Measurements from ENCODE around the gene MAPKAPK3. TPM values are rescaled to one million over a fixed set of nuclear protein-coding genes. Genes with fewer than 3 reads are reported as not detected.

MAPKAPK3 gene
- total and polyA plus RNA-seq, 2 of the 8 experiments (the other 6 are each of a cell fraction or from before 2014, with no cell fraction given): 65.4 to 99.8 TPM

DNA sequence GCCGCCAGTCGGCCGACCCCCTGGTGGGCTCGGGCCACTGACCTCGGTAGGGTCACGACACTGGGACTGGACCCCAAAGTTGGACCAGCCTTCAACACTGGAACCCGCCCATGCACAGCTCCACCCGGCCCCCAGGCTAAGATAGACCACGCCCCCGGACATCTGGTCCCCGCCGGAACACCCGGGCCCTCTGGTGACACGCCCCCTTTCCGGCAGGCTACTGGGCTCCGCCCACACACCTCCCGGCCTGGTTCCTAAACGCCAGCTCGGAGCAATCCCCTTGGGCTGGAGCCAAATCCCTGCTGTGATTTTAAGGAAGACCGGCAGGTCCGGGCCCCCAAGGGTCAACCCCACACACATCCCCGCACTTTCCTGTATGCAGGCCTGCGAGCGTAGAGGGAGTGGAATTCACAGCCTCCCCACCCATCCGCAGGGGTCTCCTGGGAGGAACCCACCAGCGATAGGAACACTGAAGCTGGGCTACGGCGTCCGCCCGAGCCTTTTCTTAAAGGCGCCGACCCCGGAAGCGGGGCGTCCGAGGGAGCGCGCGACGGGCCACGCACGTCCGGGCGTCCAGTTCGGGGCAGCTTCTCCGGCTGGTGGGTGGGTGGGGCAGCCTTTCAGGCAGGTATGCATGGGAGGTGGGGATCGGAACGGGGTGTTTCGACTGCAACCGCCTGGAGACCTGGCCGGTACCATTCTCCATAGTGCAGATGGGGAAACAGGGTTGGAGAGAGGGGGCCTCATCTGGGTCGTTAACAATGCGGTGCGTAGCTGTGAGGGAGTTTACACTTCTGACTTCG, 47.8 kb upstream of the MAPKAPK3 start, which contains the start of gene HEMK1:
HEMK1 (plus strand) TSS at position 576 of the 803 bp plus-strand sequence. CDS start 1,583 bp downstream, outside the sequence.
- H3K27me3 ChIP-seq (replicated peaks in 1 of 4; ENCODE audit: control insufficient read depth in 3 of 4, extremely low read depth in 1 of 4, insufficient read depth in 3 of 4, low read length in 3 of 4): peaks cover 0 to 13% (median 5%) of the 10 kb centered on the region in 4 experiments; a peak in 4 of 7 replicates
- TF ChIP-seq ZNF274 (IDR thresholded peaks at IDR 0.05; ENCODE audit: borderline replicate concordance, extremely low read depth, low read length) (no peak), BCL11A (IDR thresholded peaks at IDR 0.05; ENCODE audit: low read depth in 2 of 2, low read length in 2 of 2) (no peak), CEBPB (IDR thresholded peaks at IDR 0.05; ENCODE audit: low read depth, low read length) (no peak), POLR2AphosphoS5 (IDR thresholded peaks at IDR 0.05; ENCODE audit: low read depth, low read length) (peak; percentile 24; the same call in 1 of the 2 replicates), NANOG (IDR thresholded peaks at IDR 0.05; ENCODE audit: insufficient read depth, low read depth, low read length, poor library complexity, severe bottlenecking) (no peak), KDM5A (IDR thresholded peaks at IDR 0.05; ENCODE audit: low read length) (peak; percentile 71), BACH1 (IDR thresholded peaks at IDR 0.05; ENCODE audit: low read length) (peak; percentile 47; the same call in 1 of the 2 replicates), PHF8 (conservative IDR thresholded peaks at IDR 0.05; ENCODE audit: low read depth, low read length) (peak; percentile 83), RAD21 (IDR thresholded peaks at IDR 0.05 in 1 of 2, conservative IDR thresholded peaks at IDR 0.05 in 1 of 2; ENCODE audit: low read depth in 2 of 2, low read length in 2 of 2) (no peak)
- TF ChIP-seq, protein P1, sequence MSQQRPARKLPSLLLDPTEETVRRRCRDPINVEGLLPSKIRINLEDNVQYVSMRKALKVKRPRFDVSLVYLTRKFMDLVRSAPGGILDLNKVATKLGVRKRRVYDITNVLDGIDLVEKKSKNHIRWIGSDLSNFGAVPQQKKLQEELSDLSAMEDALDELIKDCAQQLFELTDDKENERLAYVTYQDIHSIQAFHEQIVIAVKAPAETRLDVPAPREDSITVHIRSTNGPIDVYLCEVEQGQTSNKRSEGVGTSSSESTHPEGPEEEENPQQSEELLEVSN (IDR thresholded peaks at IDR 0.05): no peak

More for the DNA sequence above, 47.8 kb upstream of the MAPKAPK3 start, which contains the start of gene HEMK1:
- Histone ChIP-seq H3K23ac (ENCODE audit: insufficient read length) (no peak within 1 kb of the TSS), H2BK120ac (replicated peaks; ENCODE audit: low read depth, low read length) (no peak within 1 kb of the TSS), H3K4me3 (ENCODE audit: extremely low read depth in 1 of 4, insufficient read depth in 2 of 4, low read depth in 3 of 4, low read length in 4 of 4) (peak within 1 kb of the TSS; percentile 68 to 98 (median 77)), H3K14ac (ENCODE audit: insufficient read length) (no peak within 1 kb of the TSS), H3K27ac (ENCODE audit: low read depth, low read length) (peak within 1 kb of the TSS; percentile 65), H3K4ac (replicated peaks; ENCODE audit: insufficient read length, low read depth, low read length) (peak within 1 kb of the TSS; percentile 57), H3K9ac (replicated peaks in 1 of 4; ENCODE audit: extremely low read depth in 1 of 4, low read depth in 3 of 4, low read length in 3 of 4) (peak within 1 kb of the TSS in 3 of 4 experiments; percentile 44 to 85 (median 65); a peak in 6 of 7 replicates), H3K4me1 (replicated peaks in 1 of 4; ENCODE audit: control insufficient read depth in 3 of 4, insufficient read depth in 4 of 4, low read length in 3 of 4) (peaks cover 0 to 6% (median 4%) of the 10 kb centered on the region in 4 experiments; a peak in 5 of 7 replicates), H2BK20ac (ENCODE audit: low read length) (no peak within 1 kb of the TSS), H2AFZ (ENCODE audit: low read length) (0 out of 2 replicates have a peak within 1 kb of the TSS, but pooled peaks have one; percentile 87), H2BK5ac (ENCODE audit: low read depth, low read length) (peak within 1 kb of the TSS; percentile 88), H4K5ac (ENCODE audit: insufficient read length, low read depth, low read length) (peak within 1 kb of the TSS; percentile 72), H2BK12ac (ENCODE audit: low read depth, low read length) (no peak within 1 kb of the TSS), H3K18ac (ENCODE audit: extremely low read depth, low read length) (peak within 1 kb of the TSS; percentile 93), H3K79me1 (ENCODE audit: low read depth, low read length) (no peaks in the 10 kb centered on the region; the same call in 1 of the 2 replicates), H3K79me2 (ENCODE audit: control insufficient read depth in 1 of 2, insufficient read depth in 2 of 2, low read length in 2 of 2) (no peaks in the 10 kb centered on the region), H3K9me3 (ENCODE audit: insufficient read depth in 2 of 2, low read depth in 1 of 2, low read length in 1 of 2) (no peaks in the 10 kb centered on the region), H3K4me2 (ENCODE audit: insufficient read depth in 1 of 2, low read depth in 2 of 2, low read length in 2 of 2) (peak within 1 kb of the TSS; percentile 78 to 88), H2AK5ac (ENCODE audit: low read depth, low read length) (no peak within 1 kb of the TSS), H3K36me3 (ENCODE audit: control insufficient read depth in 2 of 4, insufficient read depth in 4 of 4, low read length in 3 of 4) (no peaks in the 10 kb centered on the region), H3K56ac (replicated peaks; ENCODE audit: insufficient read length, low read depth, low read length) (peak within 1 kb of the TSS; percentile 70), H4K91ac (replicated peaks; ENCODE audit: insufficient read length, low read length) (peak within 1 kb of the TSS; percentile 52), H4K8ac (ENCODE audit: extremely low read depth, insufficient read depth, low read length) (peak within 1 kb of the TSS; percentile 95), H2BK15ac (ENCODE audit: low read length) (no peak within 1 kb of the TSS), H3K23me2 (ENCODE audit: low read depth, low read length) (peaks cover 15% of the 10 kb centered on the region; the same call in 1 of the 2 replicates), H4K20me1 (replicated peaks in 1 of 2; ENCODE audit: control insufficient read depth in 1 of 2, insufficient read depth in 2 of 2, low read length in 2 of 2) (no peaks in the 10 kb centered on the region)
- ChIA-PET POLR2A (ENCODE audit: partially characterized antibody) (interaction anchor here (0.7 to 3.4 kb wide), 16 partner anchors 8 to 823 kb away, joined by 3 to 12 read pairs (median 4); partner anchors contain the start of genes CACNA2D2, CISH and MANF), CTCF (ENCODE audit: partially characterized antibody) (interaction anchor here (0.5 to 46.5 kb wide), 12 partner anchors 12 to 977 kb away, joined by 3 to 863 read pairs (median 5); partner anchors contain the start of genes CISH and MAPKAPK3)
- peak; percentile 79 to 99 for DNase-seq (ENCODE audit: low read depth in 1 of 2, low spot score in 2 of 2)
- FAIRE-seq: peak; percentile 39
- WGBS, 2 experiments (ENCODE audit: extremely low coverage in 1 of 2, insufficient coverage in 1 of 2, insufficient read length in 1 of 2, insufficient replicate concordance in 2 of 2, low coverage in 1 of 2, low lambda C conversion rate in 2 of 2, missing lambda C conversion rate in 1 of 2): 1% methylated on average over 53 of the region's 55 CpGs; no CpG with 5 or more reads in 1 of the 2 experiments
